Natural killer cell treated with Interleukin-12 subunit alpha and Interleukin-12 subunit beta and Interleukin-15 and Interleukin-18, amount 100 ng/mL, for 72 hours (primary cell): ENCODE data around the gene SCAANT1. TPM values are rescaled to one million over a fixed set of nuclear protein-coding genes. Genes with fewer than 3 reads are reported as not detected.

Source experiments
- total RNA-seq, 2 donors: library from RNA; stranded (reverse); gene quantifications; one replicate each; pipeline ENCODE4 v1.2.3, GENCODE V29; 2022

The SCAANT1 gene
- total RNA-seq, 2 donors from 2014 or later: 2.6 TPM; not detected in 1

Other genes starting within 250 kb of the SCAANT1 start
- not detected for gene C3orf49, start 93.1 kb downstream of the SCAANT1 start, total RNA-seq
- 10 to 100 TPM; 65.7 to 74.1 TPM for gene THOC7, start 48.6 kb downstream of the SCAANT1 start, total RNA-seq
- gene ATXN7, start 48.5 kb downstream of the SCAANT1 start, total RNA-seq: 100 to 1,000 TPM in 1 of 2 donors, 10 to 100 TPM in 1; 96.5 to 101 TPM
- gene PSMD6, start 111.1 kb upstream of the SCAANT1 start, total RNA-seq: 10 to 100 TPM; 82.7 to 95.7 TPM